ENCODE data around the gene CFDP1. TPM values are rescaled to one million over a fixed set of nuclear protein-coding genes. Genes with fewer than 3 reads are reported as not detected.

The CFDP1 gene
- total RNA-seq, 2 experiments from 2014 or later = 34.7 to 39.9 TPM

- no peak overlapping the region for H3K27ac Mint-ChIP-seq
- no peaks in the 10 kb centered on the region for H3K36me3 Mint-ChIP-seq (ENCODE audit: low read depth)
- ATAC-seq = no peak
- H3K4me3 Mint-ChIP-seq = no peak overlapping the region
- no peaks in the 10 kb centered on the region for H3K9me3 Mint-ChIP-seq
- ChIA-PET POLR2A (interaction anchor here (0.9 kb wide), 1 partner anchor 131 kb away, joined by 3 read pairs; no protein-coding TSS in a partner anchor), CTCF (interaction anchor here (1.1 kb wide), 1 partner anchor 12 kb away, joined by 4 read pairs; no protein-coding TSS in a partner anchor)
- peaks cover 12% of the 10 kb centered on the region for H3K27me3 Mint-ChIP-seq
- H3K4me1 Mint-ChIP-seq (ENCODE audit: low read depth) = no peaks in the 10 kb centered on the region
- DNase-seq = no peak
- TF ChIP-seq, protein P1, sequence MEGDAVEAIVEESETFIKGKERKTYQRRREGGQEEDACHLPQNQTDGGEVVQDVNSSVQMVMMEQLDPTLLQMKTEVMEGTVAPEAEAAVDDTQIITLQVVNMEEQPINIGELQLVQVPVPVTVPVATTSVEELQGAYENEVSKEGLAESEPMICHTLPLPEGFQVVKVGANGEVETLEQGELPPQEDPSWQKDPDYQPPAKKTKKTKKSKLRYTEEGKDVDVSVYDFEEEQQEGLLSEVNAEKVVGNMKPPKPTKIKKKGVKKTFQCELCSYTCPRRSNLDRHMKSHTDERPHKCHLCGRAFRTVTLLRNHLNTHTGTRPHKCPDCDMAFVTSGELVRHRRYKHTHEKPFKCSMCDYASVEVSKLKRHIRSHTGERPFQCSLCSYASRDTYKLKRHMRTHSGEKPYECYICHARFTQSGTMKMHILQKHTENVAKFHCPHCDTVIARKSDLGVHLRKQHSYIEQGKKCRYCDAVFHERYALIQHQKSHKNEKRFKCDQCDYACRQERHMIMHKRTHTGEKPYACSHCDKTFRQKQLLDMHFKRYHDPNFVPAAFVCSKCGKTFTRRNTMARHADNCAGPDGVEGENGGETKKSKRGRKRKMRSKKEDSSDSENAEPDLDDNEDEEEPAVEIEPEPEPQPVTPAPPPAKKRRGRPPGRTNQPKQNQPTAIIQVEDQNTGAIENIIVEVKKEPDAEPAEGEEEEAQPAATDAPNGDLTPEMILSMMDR (IDR thresholded peaks at IDR 0.05) = no peak
- intact Hi-C loops (cut with micrococcal nuclease) = no loop called here
These were observed 186.6 kb downstream of the CFDP1 start for GRCh38 chr16:75246504-75247205.

- no peaks in the 10 kb centered on the region for H3K4me1 Mint-ChIP-seq (ENCODE audit: low read depth)
- ChIA-PET CTCF (interaction anchor here (1.4 kb wide), 1 partner anchor 10 kb away, joined by 3 read pairs; no protein-coding TSS in a partner anchor), POLR2A (interaction anchor here (0.6 kb wide), 1 partner anchor 34 kb away, joined by 4 read pairs; no protein-coding TSS in a partner anchor)
- intact Hi-C loops (cut with micrococcal nuclease) = no loop called here
- H3K4me3 Mint-ChIP-seq = no peak overlapping the region
- DNase-seq = no peak
- H3K27ac Mint-ChIP-seq = no peak overlapping the region
- ATAC-seq = no peak
- peaks cover 8% of the 10 kb centered on the region for H3K27me3 Mint-ChIP-seq
- no peaks in the 10 kb centered on the region for H3K9me3 Mint-ChIP-seq
- TF ChIP-seq, protein P1 (IDR thresholded peaks at IDR 0.05) = no peak
- H3K36me3 Mint-ChIP-seq (ENCODE audit: low read depth) = no peaks in the 10 kb centered on the region
These were observed 188.2 kb downstream of the CFDP1 start for GRCh38 chr16:75244844-75245758.

DNA sequence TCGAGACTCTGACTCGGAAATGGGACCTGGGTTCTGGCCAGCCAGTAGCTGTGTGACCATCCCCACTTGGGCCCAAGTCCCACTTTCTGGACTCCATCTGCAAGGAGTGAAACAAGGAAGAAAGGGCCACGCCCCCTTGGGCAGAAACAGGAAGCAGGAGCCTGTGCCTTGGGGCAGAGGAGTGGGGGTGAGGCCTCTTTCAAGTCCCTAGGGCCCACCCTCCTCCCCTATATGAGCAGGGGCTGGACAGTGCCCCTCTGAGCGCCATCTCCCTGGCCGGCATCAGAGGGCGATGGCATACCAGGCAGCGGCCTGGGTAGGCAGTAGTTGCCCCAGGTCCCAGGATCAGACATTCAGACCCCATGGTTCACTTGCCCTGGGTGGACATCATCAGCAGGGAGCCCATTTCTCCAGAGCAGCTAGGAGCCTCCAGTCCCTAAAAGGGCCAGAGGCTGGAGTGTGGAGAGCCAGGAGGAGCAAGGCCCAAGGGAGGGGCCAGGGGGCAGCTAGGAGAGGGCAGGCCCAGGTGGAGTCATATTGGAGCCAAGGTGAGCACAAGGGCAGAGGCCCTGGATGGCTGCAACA lies 189.0 kb downstream of the CFDP1 start:
- ChIA-PET CTCF (interaction anchor here (1.4 kb wide), 1 partner anchor 9 kb away, joined by 3 read pairs; no protein-coding TSS in a partner anchor), POLR2A (no interaction called here)
- Mint-ChIP-seq H3K4me3 (no peak overlapping the region), H3K36me3 (ENCODE audit: low read depth) (no peaks in the 10 kb centered on the region), H3K9me3 (no peaks in the 10 kb centered on the region), H3K4me1 (ENCODE audit: low read depth) (no peaks in the 10 kb centered on the region), H3K27me3 (peaks cover 4% of the 10 kb centered on the region), H3K27ac (no peak overlapping the region)
- intact Hi-C loops (cut with micrococcal nuclease) = no loop called here
- TF ChIP-seq, protein P1 (IDR thresholded peaks at IDR 0.05) = no peak
- ATAC-seq (no peak), DNase-seq (no peak)

Other genes starting within 250 kb of the CFDP1 start
- gene CTRB2, start 226.3 kb downstream of the CFDP1 start, total RNA-seq = not detected
- gene CTRB1, start 214.5 kb downstream of the CFDP1 start, total RNA-seq = not detected
- gene BCAR1, start 181.9 kb downstream of the CFDP1 start, total RNA-seq = under 1 TPM; 0.34 to 0.87 TPM
- 10 to 100 TPM; 25.1 to 27.1 TPM for gene TMEM170A, start 31.2 kb upstream of the CFDP1 start, total RNA-seq
- gene CHST6, start 61.9 kb upstream of the CFDP1 start, total RNA-seq = not detected
- not detected for gene CHST5, start 102.6 kb upstream of the CFDP1 start, total RNA-seq
- 1 to 10 TPM; 4.9 to 5.1 TPM for gene TMEM231, start 122.7 kb upstream of the CFDP1 start, total RNA-seq
- 10 to 100 TPM; 56.3 to 57.4 TPM for gene GABARAPL2, start 132.9 kb upstream of the CFDP1 start, total RNA-seq
- gene ADAT1, start 189.8 kb upstream of the CFDP1 start, total RNA-seq = 10 to 100 TPM; 41.7 to 43.6 TPM
- 100 to 1,000 TPM; 320 to 335 TPM for gene KARS1, start 214.2 kb upstream of the CFDP1 start, total RNA-seq
- gene TERF2IP, start 214.3 kb upstream of the CFDP1 start, total RNA-seq = 10 to 100 TPM; 66.3 to 68.1 TPM
- not detected for gene CPHXL2, start 243.5 kb upstream of the CFDP1 start, total RNA-seq

Data from activated CD8-positive, alpha-beta T cell treated with anti-CD3 and anti-CD28 coated beads for 36 hours (primary cell).